GM18867 (cell line): ENCODE measurements around the gene PDGFB.

Experiments
- ATAC-seq: cut with Tn5 transposase; IDR thresholded peaks from one replicate; pipeline ENCODE4 v1.9.1; 2021; ENCODE audit warnings: mild to moderate bottlenecking, moderate library complexity; ENCODE audit not compliant: unreplicated experiment

The PDGFB gene

DNA sequence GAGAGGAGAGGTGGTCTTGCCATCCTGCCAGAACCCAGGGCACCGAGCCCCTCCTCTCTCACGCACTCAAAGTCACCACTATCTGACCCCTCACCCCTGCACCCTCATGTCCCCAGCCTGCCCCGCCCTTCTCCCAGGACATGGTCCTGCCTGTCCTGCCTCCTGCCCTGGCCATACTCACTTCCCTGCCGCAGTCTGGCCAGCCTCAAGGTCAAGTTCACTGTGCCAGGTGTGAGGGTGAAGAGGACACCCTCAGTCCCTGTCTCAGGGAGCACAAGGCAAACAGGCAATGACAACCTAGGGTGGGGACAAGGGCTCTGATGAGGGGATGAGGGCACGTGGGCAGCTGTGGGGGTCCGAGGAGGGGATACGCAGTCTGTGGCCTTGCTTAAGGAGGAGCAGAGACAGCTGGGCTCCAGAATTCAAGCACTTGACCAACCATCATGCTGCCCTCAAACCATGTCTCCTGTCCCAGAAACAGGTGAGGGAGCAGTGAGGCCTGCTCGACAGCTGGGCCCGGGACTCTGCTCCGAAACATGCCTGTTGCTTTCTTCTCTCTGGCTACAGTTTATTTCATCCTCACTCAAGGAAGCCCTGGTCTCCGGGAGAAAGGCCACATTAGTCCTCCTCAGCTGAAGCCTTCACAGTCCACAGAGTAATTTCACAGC, 36.6 kb downstream of the PDGFB start:
- no peak for ATAC-seq

DNA sequence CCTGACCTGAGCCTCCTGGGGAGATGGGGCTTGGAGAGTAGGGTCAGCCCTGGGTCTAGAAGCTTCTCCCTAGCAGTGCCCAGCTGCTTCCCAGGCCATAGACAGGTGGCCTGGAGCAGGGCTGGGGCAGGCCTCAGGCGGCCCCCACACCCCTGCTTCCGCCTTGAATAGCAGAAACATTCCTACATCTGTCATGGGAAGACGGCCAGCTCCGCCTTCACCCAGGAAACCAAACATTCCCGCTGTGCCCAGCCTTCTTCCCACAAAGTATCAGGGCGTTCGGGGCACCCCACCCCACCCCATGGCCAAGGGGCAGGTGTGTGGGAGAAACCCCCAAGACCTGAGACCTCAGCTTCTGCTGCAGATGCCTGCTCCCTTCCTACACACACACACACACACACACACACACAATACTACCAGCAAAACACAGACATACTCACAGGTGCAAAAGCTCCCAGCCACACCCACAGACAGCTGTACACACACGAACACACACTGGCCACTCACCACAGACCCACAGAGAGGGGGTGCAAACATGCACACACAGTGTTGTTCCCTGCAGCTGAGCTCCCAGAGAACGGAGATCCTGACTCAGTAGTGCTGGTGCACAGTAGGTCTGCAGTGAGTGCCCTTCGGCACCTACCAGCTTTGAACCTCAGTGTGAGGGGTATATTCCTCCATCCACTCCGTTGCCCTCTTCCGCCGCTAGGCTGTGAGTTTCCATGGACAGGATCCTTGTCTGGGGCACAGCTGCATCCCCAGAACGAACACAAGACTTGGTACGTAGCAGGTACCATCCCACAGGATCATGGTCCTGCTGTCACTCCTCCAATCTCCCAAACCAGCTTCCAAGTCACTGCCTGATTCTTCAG, 37.4 kb downstream of the PDGFB start:
- no peak for ATAC-seq

DNA sequence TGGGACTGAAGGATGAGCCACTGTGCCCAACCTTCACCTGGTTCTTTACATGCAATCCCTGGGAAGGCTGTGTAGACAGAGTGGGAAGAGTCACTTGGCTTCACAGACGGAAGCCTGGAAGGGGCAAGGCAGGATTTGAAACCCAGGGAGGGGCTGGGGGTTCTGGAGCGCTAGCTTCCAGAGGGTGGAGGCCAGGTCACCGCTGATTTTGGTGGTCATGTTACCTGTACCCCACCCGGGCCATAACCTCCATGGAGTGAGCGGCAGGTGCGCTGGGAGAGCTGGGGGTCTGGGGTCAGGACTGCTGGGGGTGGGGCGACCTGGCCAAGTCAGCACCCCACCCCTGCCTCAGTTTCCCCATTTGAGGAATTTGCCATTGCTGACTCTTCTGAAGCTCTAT, 38.3 kb downstream of the PDGFB start:
- no peak for ATAC-seq

DNA sequence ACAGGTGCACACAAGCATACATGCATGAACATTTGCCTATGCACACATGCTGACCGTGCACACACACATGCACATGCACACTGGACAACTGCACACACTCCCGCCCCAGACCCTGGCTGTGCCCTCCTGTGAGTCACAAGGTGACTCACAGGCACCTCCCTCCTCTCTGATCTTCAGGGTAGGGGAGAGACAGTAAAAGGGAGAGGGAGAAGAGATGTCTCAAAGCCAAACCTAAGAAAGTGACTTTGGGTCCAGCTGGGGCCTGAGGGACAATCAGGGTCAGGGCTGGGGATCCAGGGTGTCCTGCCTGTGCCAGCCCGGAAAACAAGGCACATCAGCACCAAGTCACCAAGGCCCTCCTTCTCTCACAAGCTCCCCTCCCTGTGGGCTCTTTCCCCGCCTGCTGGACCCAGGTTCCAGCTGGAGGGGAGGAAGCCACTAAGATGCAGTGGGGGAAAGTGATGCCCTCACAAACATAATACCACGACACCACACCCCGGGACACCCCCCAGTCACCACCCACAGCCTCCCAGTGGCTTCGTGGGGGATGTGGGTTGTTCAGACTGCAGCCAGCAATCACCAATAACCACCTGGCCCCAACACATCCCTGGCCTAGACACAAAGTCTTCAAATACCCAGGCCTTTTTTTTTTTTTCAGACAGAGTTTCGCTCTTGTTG, 39.3 kb downstream of the PDGFB start:
- ATAC-seq, result peak; percentile 48

DNA sequence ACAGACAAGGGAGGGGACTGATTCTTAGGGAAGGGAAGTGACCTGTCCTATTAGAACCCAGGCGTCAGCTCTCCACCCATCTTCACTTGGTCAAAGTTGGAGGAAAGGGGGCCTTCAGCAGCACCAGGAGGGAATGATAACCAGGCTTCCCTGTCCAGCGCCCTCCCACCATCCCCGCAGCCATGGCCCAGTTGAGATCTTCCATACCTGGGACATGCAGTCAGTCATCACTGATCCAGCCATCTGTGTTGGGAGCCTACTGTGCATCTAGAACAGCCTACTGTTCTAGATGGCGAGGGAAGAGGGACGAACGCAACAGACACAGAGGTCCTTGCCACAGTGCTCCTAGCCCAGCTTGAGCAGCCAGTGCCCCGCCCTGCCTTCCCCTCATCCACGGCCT, 40.6 kb downstream of the PDGFB start:
- ATAC-seq, result no peak

DNA sequence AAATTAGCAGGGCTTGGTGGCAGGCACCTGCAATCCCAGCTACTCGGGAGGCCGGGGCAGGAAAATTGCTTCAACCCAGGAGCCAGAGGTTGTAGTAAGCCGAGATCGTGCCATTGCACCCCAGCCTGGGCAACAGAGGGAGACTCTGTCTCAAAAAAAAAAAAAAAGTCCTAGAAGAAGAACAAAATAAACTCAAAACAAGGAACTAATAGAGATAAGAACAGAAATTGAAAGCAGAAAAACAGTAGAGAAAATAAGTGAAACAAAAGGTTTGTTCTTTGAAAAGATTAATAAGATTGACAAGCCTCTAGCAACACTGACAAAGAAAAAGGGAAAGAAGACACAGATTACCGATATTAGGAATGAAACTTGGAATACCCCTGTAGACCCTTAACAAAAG, 47.2 kb downstream of the PDGFB start:
- no peak for ATAC-seq

DNA sequence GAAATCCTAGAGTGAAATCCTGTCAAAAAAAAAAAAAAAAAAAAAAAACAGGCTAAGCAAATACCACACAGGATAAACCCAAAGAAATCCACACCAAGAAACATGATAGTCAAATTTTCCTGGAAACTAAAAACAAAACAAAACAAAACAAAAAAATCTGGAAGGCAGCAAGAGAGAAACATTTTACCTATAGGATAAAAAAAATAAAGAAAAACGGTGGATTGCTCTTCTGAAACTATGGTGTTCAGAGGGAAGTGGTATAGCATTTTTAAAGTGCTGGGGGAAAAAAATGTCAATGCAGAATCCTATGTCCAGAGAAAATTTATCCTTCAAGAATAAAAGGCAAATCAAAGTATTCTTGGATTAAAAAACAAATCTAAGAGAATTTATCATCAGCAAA, 50.7 kb downstream of the PDGFB start:
- no peak for ATAC-seq

DNA sequence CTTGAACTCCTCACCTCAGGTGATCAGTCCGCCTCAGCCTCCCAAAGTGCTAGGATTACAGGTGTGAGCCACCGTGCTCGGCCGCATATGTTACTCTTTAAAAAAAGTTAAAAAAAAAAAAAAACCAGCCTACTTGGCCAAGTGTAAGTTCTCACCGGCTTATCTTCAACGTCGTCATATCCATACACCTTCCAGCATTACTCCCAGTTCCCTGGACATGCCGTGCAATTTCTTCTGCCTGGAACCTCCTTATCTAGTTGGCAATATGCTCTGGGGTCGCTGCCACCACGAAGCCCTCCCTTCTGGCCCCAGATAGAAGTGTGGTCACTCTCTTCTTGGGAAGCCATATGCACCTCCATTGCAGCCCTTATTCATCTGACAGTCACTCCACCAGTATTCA, 56.0 kb downstream of the PDGFB start:
- no peak for ATAC-seq

DNA sequence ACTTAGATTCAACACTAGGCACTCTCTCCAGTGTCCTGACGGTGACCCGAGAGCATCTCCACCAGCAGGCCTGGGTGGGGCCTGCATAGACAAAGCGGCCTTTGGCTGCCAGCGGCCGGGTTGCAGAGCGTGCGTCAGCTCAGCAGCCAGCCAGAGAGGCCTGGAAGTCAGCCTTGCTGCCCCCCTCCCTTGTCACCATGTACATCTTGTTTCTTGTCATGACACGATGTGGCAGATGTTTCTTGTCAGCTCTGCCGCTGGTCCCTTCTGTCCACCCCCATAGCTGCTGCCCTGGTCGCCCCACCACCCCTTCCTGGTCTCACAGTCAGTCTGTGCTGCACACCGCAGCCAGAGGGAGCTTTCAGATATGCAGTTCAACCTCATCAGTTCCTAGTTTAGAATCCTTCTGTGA, 59.2 kb downstream of the PDGFB start:
- no peak for ATAC-seq

DNA sequence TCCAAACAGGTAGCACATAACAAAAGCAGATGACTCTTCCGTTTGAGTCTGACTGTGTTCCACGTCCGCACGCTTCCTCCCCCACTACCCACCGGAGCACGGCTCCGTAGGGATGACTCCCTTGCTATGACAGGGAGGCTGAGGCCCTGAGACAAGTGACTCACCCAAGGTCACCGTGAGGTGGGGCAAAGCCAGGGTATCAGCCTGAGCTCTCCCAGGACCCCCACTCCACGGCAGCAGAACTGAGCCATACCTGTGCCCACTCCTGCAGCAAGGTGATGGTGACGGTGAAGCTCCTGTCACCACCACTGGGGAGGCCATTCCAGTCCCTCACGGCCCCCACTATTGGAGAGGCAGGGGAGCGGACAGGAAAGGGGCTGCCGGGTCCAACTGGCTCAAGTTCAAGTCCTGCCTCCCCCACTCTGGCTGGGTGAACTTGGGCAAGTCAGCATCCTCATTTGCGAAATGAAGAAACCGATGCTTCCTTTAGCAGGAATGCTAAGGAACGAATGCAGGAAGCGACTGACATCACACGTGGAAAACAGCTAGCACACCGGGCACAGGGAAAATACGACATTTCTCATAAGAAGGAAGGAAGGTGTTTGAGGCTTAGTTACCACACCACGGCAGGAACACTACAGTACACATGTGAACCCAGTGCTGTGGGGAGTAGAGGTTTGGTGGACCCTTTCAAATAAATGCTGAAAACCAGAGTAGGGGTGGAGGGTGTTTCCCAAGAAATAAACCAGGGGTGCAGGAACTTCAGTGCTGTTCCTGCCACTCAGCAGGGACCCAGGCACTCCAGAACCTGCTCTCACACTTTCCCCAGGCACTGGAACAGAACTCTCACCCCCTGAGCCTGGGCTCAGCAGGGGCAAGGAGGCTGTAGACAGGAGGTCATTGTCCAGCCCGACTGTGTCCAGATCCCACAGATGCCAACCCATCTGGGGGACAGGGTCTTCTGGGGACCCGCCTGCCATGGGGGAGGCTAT, 59.9 kb downstream of the PDGFB start:
- no peak for ATAC-seq

DNA sequence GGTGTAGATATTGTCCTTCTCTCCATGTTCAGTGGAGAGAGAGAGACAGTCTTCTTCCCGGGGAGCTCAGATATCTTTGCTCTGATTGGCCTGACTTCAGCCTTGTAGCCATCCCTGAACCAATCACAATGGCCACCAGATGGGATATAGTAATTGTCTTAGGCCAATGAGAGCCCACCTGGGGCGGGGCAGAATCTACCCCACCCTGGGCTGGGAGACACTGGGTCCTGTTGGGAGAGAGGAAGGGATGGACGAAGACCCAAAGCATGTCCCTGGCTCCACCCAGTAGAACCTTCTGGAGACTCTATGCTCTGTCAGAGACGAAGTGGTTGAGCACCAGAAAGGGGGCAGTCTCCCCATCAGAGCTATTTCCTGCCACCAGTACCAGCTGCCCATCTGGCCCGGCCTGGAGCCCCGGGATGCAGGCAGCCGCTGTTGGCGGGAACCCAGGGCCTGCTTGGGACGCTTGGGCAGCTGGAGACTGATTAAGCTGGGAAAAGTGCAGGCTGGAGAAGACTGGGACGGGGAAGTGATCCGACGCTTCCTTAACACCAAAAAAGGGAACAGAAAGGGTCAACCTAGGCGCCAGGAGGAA, 60.7 kb downstream of the PDGFB start:
- no peak for ATAC-seq

DNA sequence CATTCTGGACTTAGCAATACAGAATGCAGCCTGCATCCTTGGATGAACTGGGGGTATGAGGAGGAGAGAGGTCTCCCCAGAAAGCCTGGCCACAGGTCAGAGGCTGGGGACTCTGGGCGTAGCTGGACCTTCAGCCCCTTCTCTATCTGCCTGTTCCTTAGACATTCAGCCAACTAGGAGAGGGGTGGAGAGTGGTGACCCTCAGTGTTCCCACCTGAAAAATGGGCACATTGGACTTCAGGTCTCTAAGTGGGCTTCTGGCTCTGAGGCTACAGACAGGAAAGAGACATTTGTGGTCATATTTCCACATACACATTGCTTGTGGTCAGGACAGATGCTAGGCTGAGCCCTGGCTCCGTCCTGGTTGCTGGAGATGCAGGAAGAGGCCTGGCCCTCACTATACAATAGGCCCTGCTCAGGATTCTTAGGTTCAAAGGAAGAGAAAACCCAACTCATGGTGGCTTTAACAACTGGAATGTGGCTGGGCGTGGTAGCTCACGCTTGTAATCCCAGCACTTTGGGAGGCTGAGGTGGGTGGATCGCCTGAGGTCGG, 62.2 kb downstream of the PDGFB start:
- ATAC-seq, result no peak

DNA sequence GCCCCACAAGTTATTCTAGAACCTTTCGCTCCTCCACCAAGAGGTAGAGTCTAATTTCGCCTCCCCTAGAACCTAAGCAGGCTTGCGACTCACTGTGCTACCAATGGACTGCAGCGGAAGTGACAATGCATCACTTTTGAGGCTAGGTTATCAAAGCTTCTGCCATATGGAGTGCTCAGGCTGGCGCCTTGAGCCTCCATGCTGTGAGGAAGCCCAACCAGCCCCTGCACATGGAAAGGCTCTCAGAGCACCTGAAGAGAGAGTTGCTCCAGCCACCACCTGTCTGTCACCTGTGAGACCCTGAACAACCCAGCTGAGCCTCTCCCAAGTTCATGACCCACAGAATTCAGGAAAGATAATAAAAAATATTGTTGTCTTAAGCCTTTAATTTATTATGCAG, 63.0 kb downstream of the PDGFB start:
- no peak for ATAC-seq

DNA sequence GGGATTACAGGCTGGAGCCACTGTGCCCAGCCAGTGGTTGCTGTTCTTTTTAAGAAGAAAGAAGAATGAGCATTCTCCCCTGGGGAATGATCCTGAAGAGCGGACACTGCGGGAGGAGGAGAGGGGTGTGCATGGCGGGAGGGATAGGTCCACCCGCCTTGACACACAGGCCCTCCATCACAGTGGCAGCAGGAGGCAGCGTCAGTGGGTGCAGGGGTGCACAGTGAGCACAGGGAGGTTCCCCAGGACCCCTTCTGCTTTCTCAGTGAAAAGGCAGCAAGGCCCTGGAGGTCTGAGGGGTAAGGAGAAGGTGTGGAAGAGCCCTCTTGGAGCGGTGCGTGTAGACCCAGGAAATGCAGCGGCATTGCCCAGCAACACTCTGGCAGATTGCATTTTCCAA, 63.4 kb downstream of the PDGFB start:
- no peak for ATAC-seq

DNA sequence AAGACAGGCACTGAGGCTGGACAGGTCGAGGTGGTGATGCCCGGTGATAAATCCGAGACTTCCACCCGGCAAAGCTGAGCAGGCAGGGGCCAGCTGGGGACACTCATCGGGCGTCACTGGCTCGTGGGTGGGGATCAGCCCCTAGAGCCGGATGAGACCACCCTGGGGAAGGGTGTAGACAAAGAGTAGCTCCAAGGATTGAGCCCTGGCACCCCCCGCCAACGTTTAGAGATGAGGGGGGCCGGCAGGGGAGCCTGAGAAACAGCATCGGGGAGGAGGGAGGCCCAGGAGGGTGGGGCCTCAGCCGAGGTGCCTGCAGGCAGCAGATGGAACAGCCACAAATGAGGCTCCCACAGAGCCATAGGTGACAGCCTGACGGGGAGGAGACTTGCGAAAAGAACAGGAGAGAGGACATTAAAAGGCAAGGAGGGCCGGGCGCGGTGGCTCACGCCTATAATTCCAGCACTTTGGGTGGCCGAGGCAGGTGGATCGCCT, 64.9 kb downstream of the PDGFB start:
- no peak for ATAC-seq

DNA sequence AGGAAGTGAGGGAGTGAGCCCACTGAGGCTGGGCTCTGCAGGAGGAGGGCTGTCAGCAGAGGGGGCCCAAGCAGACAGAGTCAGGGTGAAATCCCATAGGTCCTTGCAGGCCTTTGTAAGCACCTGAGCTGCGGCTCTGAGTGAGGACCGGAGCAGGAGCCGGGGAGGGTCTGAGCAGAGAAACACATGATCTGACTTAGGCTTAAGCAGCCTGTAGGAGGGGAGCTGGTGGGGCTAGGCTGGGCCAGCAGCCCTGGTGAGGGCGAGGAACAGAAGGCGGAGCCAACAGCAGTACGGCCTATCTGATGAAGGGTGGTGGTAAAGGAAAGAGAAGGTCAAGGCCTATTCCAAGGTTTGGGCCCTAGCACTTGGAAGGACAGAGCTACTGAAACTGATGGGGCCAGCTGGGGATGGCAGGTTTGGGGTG, 65.4 kb downstream of the PDGFB start:
- no peak for ATAC-seq

DNA sequence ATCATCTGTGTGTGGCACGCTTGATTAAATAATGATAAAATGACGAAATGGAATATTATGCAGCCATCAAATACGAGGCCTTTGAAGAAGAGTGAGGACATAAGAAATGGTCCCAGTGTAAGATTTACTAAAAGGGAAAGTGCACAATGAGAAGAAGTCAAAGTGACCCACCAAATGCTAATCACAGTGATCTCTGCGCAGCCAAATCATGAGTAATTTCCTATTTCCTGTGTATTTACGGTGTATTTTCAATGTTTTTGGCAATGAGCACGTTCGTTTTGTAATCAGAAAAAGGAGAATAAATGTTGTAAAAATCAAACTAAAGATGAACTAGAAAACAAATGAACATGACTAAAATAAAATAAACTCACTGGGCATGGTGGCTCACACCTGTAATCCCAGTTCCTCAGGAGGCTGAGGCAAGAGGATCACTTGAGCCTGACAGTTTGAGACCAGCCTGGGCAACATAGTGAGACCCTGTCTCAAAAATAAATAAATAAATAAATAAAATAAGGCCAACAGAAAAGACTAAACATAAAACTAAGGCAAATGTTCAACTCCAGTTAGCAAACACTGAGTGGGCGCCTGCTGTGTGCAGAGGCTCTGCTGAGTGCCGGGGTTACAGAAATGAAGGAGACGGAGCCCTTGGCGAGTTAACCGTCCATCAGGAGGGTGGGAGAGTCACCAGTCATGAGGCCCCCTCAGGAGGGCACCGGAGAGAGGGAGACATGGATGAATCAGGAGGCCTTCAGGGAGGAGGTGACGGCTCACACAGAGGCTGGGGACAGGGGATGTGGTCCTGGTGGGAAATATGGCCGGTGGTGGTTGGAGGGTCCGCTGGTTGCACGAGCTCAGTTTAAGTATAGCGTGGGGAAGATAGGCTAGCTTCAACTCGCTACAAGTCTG, 66.3 kb downstream of the PDGFB start:
- ATAC-seq, result no peak

DNA sequence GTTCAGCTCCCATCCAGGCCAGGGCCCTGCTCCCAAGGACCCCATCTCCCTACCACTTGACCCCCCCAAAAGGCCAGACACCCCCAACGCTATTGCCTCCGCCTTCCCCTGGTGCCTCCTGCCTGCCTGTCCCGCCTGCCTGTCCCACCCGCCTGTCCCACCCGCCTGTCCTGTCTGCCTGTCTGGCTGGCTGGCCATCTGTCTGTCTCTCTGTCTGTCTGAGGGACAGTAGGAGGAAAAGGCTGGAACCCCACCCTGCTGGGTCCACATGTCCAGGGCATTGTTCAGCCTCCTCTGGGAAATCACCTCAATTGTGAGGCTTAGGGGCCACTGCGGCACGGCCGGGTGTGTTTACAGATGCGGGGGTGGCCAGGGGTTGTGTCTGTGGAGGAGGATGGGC, 67.0 kb downstream of the PDGFB start:
- no peak for ATAC-seq

DNA sequence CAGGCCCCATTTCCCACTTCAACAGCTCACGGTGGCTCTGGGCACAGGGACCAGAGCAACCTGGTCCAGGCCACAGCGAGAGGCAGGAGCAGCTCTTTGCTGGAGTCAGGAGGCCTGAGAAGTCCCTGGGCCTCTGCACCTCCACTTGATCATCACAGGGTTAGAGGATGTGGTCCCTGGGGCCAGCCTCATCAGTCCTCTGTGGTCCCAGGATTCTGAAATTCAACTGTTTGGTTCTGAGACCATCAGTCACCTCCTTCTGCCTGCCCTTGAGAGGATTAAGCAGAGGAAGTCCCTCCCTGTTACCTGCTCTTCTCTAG, 67.4 kb downstream of the PDGFB start:
- no peak for ATAC-seq
